ENCODE data around the gene THRA.

The THRA gene

GRCh38 chr17:40071313-40072039, 8.7 kb downstream of the THRA start:
- peak in 1 of 2 experiments; percentile 77 for DNase-seq (ENCODE audit: low read depth in 1 of 2, low spot score in 1 of 2)
- TF ChIP-seq JUND (IDR thresholded peaks at IDR 0.05; ENCODE audit: low read depth): no peak
- in situ Hi-C loops (cut with HindIII; ENCODE audit: low pct_unique_long_range_greater_than_20kb, low sequenced_read_pairs): no loop called here

DNA sequence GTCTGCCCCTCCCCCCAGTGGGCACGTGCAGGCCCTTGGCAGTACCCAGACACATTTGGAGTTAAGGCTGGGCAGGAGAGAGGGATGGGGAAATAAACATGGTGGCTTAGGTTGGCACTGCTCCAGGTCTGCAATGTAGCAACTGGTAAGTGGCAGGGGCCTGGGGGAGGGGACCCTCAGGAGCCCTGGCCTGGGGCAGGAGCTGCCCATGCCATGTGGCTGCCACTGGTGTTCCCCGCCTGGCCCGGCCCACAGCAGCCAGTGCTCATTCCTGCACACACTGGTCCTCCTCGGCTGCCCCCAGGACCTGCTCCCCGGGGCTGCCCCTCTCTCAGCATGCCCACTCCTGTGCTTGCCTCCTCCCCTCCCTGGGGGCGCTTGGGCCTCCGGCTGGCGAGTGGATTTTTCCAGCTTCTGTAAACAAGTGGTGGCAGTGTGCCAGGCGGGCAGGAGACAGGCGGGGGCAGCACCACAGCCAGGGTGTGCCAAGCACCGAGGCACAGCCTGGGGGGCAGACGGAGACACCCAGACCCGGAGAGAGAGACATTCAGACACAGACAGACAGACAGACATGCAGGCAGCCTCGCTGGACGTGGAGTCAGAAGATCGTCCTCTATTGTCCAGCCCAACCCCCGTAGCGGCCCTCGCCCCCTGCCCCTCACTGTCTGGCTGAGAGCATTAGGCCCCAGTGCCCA, 9.4 kb downstream of the THRA start:
- peak in 1 of 2 experiments; percentile 84 for DNase-seq (ENCODE audit: low read depth in 1 of 2, low spot score in 1 of 2)
- in situ Hi-C loops (cut with HindIII; ENCODE audit: low pct_unique_long_range_greater_than_20kb, low sequenced_read_pairs): no loop called here

DNA sequence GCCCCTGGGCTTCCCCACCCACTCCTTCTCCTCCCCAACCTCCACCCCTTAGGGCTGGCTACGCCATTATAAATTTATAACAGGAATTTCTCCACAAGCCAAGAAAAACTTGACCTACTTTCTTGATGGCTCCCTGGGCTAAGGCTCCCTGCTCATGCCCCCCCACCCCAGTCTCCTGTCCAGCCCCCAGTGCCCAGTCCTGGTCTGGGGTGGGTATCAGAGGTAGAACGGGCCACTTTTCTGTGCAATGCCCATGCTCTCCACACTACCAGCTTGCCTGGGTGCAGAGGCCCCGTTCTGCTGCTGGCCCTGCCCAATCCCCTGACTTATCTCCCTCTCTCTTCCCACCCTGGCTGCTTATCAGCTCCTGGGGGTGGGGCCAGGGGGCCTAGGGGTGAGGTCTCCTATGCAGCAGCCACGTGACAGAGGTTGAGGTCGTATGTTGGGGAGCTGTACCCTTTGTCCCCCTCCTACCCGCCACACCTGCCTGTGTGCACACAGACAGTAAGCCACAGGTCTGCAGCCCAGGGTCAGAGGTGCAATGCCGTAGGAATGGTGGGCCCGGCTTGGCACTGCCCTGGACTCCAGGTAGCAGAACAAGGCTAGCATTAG, 10.1 kb downstream of the THRA start:
- TF ChIP-seq JUND (IDR thresholded peaks at IDR 0.05; ENCODE audit: low read depth): no peak
- no peak for DNase-seq (ENCODE audit: low read depth in 1 of 2, low spot score in 1 of 2)
- in situ Hi-C loops (cut with HindIII; ENCODE audit: low pct_unique_long_range_greater_than_20kb, low sequenced_read_pairs): no loop called here

More for the DNA sequence above, 9.4 kb downstream of the THRA start:
- TF ChIP-seq JUND (IDR thresholded peaks at IDR 0.05; ENCODE audit: low read depth): no peak

DNA sequence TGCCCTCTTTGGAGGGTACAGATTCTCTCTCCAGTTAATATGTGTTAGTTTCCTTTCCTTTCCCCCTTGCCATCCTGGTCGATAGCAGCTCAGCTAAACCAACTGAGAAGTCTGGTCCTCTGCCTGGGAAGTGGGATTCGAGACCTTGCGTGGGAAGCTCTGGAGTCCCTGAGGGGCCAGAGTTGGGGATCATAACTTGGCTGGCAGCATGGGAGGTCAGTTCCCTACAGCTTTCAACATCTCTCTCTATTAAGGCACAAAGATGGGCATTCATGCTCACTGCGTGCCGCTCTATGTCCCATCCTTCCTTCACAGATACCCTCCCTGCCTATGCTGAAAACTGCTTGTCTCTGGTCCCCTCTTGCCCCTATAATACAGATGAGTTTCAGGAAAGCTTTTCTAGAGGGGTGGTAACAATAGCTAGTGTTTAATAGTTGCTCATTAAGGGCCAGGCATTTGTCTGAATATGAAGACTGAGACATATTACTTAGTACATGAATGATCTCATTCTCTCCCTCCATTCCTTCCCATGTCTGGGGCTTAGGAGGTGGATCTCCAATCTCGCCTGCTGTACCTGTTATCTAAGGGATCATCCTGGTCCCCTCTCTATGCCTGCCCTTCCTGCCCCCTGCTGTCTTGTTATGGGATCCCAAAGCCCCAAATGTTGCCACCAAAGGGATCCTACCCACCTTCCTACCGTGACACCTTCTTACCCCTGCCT, 10.8 kb downstream of the THRA start:
- in situ Hi-C loops (cut with HindIII; ENCODE audit: low pct_unique_long_range_greater_than_20kb, low sequenced_read_pairs): no loop called here
- no peak for TF ChIP-seq JUND (IDR thresholded peaks at IDR 0.05; ENCODE audit: low read depth)
- no peak for DNase-seq (ENCODE audit: low read depth in 1 of 2, low spot score in 1 of 2)

GRCh38 chr17:40074175-40074512, 11.4 kb downstream of the THRA start:
- in situ Hi-C loops (cut with HindIII; ENCODE audit: low pct_unique_long_range_greater_than_20kb, low sequenced_read_pairs): no loop called here
- no peak for TF ChIP-seq JUND (IDR thresholded peaks at IDR 0.05; ENCODE audit: low read depth)
- DNase-seq (ENCODE audit: low read depth in 1 of 2, low spot score in 1 of 2): no peak

- DNase-seq (ENCODE audit: low read depth in 1 of 2, low spot score in 1 of 2): no peak
- no peak for TF ChIP-seq JUND (IDR thresholded peaks at IDR 0.05; ENCODE audit: low read depth)
- in situ Hi-C loops (cut with HindIII; ENCODE audit: low pct_unique_long_range_greater_than_20kb, low sequenced_read_pairs): no loop called here
Measured at GRCh38 chr17:40074871-40075200, 12.1 kb downstream of the THRA start.

GRCh38 chr17:40075201-40075941, 12.6 kb downstream of the THRA start:
- no peak for TF ChIP-seq JUND (IDR thresholded peaks at IDR 0.05; ENCODE audit: low read depth)
- DNase-seq (ENCODE audit: low read depth in 1 of 2, low spot score in 1 of 2): peak in 1 of 2 experiments; percentile 90
- in situ Hi-C loops (cut with HindIII; ENCODE audit: low pct_unique_long_range_greater_than_20kb, low sequenced_read_pairs): no loop called here

DNA sequence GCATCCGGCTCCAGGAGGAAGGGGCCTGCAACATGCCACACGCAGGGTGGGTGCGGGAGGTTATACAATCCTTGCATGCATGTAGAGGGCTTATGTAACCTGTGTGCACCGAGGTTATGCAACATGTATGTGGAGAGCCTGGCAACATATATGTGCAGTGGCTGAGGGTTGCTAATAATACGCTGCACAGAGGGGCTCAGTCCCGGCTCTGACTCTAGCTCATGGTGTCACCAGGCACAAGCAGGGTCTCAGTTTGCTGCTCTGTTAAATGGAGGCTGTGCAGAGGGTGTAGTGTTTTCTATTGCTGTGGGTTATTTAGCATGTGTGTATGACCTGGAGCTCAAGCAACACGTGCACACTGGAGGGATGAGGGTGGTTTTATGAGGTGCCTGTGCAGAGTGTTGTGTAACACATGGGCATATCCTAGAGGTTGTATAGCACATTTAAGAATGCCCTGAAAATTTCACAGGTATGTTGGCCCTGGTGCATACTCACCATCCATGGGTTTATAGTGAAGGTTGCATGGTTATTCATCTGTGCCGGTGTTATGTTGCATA, 13.3 kb downstream of the THRA start:
- in situ Hi-C loops (cut with HindIII; ENCODE audit: low pct_unique_long_range_greater_than_20kb, low sequenced_read_pairs): no loop called here
- DNase-seq (ENCODE audit: low read depth in 1 of 2, low spot score in 1 of 2): no peak
- TF ChIP-seq JUND (IDR thresholded peaks at IDR 0.05; ENCODE audit: low read depth): no peak

GRCh38 chr17:40076591-40076990, 13.8 kb downstream of the THRA start:
- TF ChIP-seq JUND (IDR thresholded peaks at IDR 0.05; ENCODE audit: low read depth): no peak
- in situ Hi-C loops (cut with HindIII; ENCODE audit: low pct_unique_long_range_greater_than_20kb, low sequenced_read_pairs): no loop called here

GRCh38 chr17:40079545-40079944, 16.8 kb downstream of the THRA start:
- no peak for TF ChIP-seq JUND (IDR thresholded peaks at IDR 0.05; ENCODE audit: low read depth)
- in situ Hi-C loops (cut with HindIII; ENCODE audit: low pct_unique_long_range_greater_than_20kb, low sequenced_read_pairs): no loop called here
- DNase-seq (ENCODE audit: low read depth in 1 of 2, low spot score in 1 of 2): no peak

More at GRCh38 chr17:40076591-40076990, 13.8 kb downstream of the THRA start:
- no peak for DNase-seq (ENCODE audit: low read depth in 1 of 2, low spot score in 1 of 2)

DNA sequence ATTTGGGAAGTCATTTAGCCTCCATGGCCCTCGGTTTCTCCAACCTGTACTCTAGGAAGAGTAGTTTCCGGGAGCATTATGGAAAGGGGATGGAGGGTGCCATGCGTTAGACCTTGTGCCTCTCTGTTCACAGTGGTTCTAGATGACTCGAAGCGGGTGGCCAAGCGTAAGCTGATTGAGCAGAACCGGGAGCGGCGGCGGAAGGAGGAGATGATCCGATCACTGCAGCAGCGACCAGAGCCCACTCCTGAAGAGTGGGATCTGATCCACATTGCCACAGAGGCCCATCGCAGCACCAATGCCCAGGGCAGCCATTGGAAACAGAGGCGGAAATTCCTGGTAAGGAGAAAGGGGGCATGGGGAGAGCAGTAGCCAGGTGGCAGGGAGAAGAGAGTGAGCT, 21.7 kb downstream of the THRA start:
- in situ Hi-C loops (cut with HindIII; ENCODE audit: low pct_unique_long_range_greater_than_20kb, low sequenced_read_pairs): no loop called here
- DNase-seq (ENCODE audit: low read depth in 1 of 2, low spot score in 1 of 2): no peak
- no peak for TF ChIP-seq JUND (IDR thresholded peaks at IDR 0.05; ENCODE audit: low read depth)
